NCI-H2029 (cell line): Measurements from ENCODE around the gene GAS6.

Experiments
- DNase-seq: peaks from one replicate; lab custom pipeline; 2025; lab: John Stamatoyannopoulos, UW

GAS6 gene

GRCh38 chr13:113887700-113888201 lies 23.9 kb upstream of the GAS6 start:
- DNase-seq = no peak

- DNase-seq = no peak
Observed at GRCh38 chr13:113886561-113887112, 22.8 kb upstream of the GAS6 start.

- no peak for DNase-seq
Observed at GRCh38 chr13:113884821-113885220, 20.9 kb upstream of the GAS6 start.

GRCh38 chr13:113883921-113884804 lies 20.3 kb upstream of the GAS6 start:
- no peak for DNase-seq

GRCh38 chr13:113883314-113883811 lies 19.5 kb upstream of the GAS6 start:
- no peak for DNase-seq

- DNase-seq = no peak
Observed at GRCh38 chr13:113882716-113883115, 18.8 kb upstream of the GAS6 start.

- DNase-seq = no peak
Observed at GRCh38 chr13:113882267-113882630, 18.4 kb upstream of the GAS6 start.

- no peak for DNase-seq
Observed at GRCh38 chr13:113881614-113882266, 17.9 kb upstream of the GAS6 start.

- DNase-seq = no peak
Observed at GRCh38 chr13:113880651-113881611, 17.1 kb upstream of the GAS6 start.

GRCh38 chr13:113879494-113880360 lies 15.9 kb upstream of the GAS6 start:
- no peak for DNase-seq

GRCh38 chr13:113879017-113879416 lies 15.1 kb upstream of the GAS6 start:
- no peak for DNase-seq

- no peak for DNase-seq
Observed at GRCh38 chr13:113877149-113877990, 13.5 kb upstream of the GAS6 start.

- no peak for DNase-seq
Observed at GRCh38 chr13:113876346-113877148, 12.7 kb upstream of the GAS6 start.

GRCh38 chr13:113875837-113876281 lies 12.0 kb upstream of the GAS6 start:
- no peak for DNase-seq

- no peak for DNase-seq
Observed at GRCh38 chr13:113875429-113875815, 11.5 kb upstream of the GAS6 start.

GRCh38 chr13:113874579-113875428 lies 10.9 kb upstream of the GAS6 start:
- no peak for DNase-seq

GRCh38 chr13:113874177-113874576 lies 10.3 kb upstream of the GAS6 start:
- DNase-seq = no peak

- no peak for DNase-seq
Observed at GRCh38 chr13:113869263-113869662, 5.4 kb upstream of the GAS6 start.
